D721Med (cell line): ENCODE measurements around the gene SLC17A7.

ENCODE experiments used
- DNase-seq: peaks from one replicate; pipeline ENCODE4 v3.0.0; 2011; ENCODE audit warnings: low spot score; ENCODE audit not compliant: insufficient read length
- FAIRE-seq: peaks from 2 replicates; lab custom pipeline; 2011; peaks lifted over from hg19 to GRCh38; lab: Jason Lieb, UNC
- TF ChIP-seq, protein P1 (sequence below): IDR thresholded peaks from 2 replicates; pipeline ENCODE4 v1.5.1; 2012; ENCODE audit warnings: mild to moderate bottlenecking, control low read depth; ENCODE audit not compliant: insufficient read depth; ENCODE audit errors: missing control alignments

Gene SLC17A7

DNA sequence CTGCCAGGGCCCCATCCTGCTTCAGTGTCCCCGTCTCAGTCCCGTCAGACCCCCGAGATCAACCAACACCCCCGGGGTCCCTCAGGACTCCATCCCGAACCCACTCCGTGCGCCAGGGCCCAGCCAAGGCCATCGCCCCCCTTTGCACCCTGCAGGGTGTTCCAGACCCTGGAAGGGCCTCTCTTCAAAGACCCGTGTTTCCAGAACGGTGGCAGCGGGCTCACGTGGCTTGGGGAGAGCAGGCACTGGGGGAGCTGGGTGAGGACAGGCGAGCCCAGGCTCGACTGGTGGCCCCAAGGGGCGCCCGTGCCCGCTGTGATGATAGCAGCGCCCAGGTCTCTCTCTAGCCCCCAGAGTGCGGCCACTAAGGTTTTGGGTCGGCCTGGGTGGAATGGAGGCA, 51.9 kb downstream of the SLC17A7 start:
- FAIRE-seq (no peak), DNase-seq (no peak)
- TF ChIP-seq, protein P1, sequence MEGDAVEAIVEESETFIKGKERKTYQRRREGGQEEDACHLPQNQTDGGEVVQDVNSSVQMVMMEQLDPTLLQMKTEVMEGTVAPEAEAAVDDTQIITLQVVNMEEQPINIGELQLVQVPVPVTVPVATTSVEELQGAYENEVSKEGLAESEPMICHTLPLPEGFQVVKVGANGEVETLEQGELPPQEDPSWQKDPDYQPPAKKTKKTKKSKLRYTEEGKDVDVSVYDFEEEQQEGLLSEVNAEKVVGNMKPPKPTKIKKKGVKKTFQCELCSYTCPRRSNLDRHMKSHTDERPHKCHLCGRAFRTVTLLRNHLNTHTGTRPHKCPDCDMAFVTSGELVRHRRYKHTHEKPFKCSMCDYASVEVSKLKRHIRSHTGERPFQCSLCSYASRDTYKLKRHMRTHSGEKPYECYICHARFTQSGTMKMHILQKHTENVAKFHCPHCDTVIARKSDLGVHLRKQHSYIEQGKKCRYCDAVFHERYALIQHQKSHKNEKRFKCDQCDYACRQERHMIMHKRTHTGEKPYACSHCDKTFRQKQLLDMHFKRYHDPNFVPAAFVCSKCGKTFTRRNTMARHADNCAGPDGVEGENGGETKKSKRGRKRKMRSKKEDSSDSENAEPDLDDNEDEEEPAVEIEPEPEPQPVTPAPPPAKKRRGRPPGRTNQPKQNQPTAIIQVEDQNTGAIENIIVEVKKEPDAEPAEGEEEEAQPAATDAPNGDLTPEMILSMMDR = no peak

- FAIRE-seq (no peak), DNase-seq (no peak)
- TF ChIP-seq, protein P1 = no peak
These were observed 53.4 kb downstream of the SLC17A7 start, which contains the start of gene KASH5 for GRCh38 chr19:49387936-49388372. Gene KASH5 (plus strand): TSS chr19:49388249. CDS start chr19:49390884, 2,635 bp downstream.

GRCh38 chr19:49383599-49383998, 57.7 kb downstream of the SLC17A7 start:
- DNase-seq = no peak
- TF ChIP-seq, protein P1 = no peak
- FAIRE-seq = no peak

DNA sequence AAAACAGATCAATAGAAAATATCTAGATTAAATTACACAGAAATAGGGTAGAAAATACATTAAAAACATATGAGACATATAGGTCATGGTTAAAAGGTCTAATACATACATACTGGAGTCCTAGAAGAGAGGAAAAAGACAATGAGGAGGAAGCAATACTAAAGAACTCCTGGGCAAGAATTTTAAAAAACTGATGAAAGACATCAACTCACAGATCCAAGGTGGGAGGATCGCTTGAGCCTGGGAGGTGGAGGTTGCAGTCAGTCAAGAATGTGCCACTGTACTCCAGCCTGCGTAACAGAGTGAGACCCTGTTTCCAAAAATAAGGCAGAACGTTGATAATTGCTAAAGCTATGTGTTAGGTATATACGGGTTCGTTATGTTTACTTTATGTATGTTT, 58.7 kb downstream of the SLC17A7 start:
- TF ChIP-seq, protein P1 = no peak
- DNase-seq (no peak), FAIRE-seq (no peak)

GRCh38 chr19:49380391-49380790, 60.9 kb downstream of the SLC17A7 start:
- TF ChIP-seq, protein P1 = no peak
- no peak for FAIRE-seq

More at GRCh38 chr19:49380391-49380790, 60.9 kb downstream of the SLC17A7 start:
- DNase-seq = no peak
